Mesendoderm (in vitro differentiated cells): ENCODE measurements around the gene IGFLR1.
A peak's percentile ranks its signal among the peaks of the same experiment; 100 is the strongest.

Experiments
- DNase-seq: peaks from one replicate; pipeline ENCODE4 v3.0.0; 2013
- H2AK5ac ChIP-seq: 2 replicates; pipeline ENCODE4 v1.6.1; 2013; ENCODE audit warnings: low read length, inconsistent platforms
- H2BK120ac ChIP-seq: 2 replicates; pipeline ENCODE4 v1.6.1; 2013; ENCODE audit warnings: low read depth, mild to moderate bottlenecking, low read length, moderate library complexity, mixed read lengths
- H2BK15ac ChIP-seq: replicated peaks from 2 replicates; pipeline ENCODE4 v1.6.1; 2013; ENCODE audit warnings: low read depth, mild to moderate bottlenecking, moderate library complexity
- H2BK5ac ChIP-seq: 2 replicates; pipeline ENCODE4 v1.6.1; 2013; ENCODE audit warnings: low read length, inconsistent platforms
- H3K18ac ChIP-seq: 2 replicates; pipeline ENCODE4 v1.6.1; 2013; ENCODE audit warnings: mild to moderate bottlenecking, low read length, mixed read lengths
- H3K23ac ChIP-seq: one replicate; pipeline ENCODE4 v1.6.1; 2013; ENCODE audit warnings: low read length
- H3K27ac ChIP-seq: 2 replicates; pipeline ENCODE4 v1.5.1; 2013; ENCODE audit warnings: low read depth, mild to moderate bottlenecking, inconsistent platforms, low read length, moderate library complexity
- H3K27me3 ChIP-seq: 2 replicates; pipeline ENCODE4 v1.6.1; 2013; ENCODE audit warnings: low read length, control low read depth, mild to moderate bottlenecking, inconsistent platforms; ENCODE audit not compliant: insufficient read depth, poor library complexity
- H3K36me3 ChIP-seq: 2 replicates; pipeline ENCODE4 v1.6.1; 2013; ENCODE audit warnings: low read length, inconsistent platforms; ENCODE audit not compliant: control insufficient read depth, insufficient read depth
- H3K4ac ChIP-seq: one replicate; pipeline ENCODE4 v1.6.1; 2013; ENCODE audit warnings: low read depth, mild to moderate bottlenecking, low read length, moderate library complexity
- H3K4me1 ChIP-seq: 2 replicates; pipeline ENCODE4 v1.6.1; 2013; ENCODE audit warnings: low read depth, low read length, inconsistent platforms; ENCODE audit not compliant: control insufficient read depth
- H3K4me2 ChIP-seq: 2 replicates; pipeline ENCODE4 v1.6.1; 2013; ENCODE audit warnings: low read length
- H3K4me3 ChIP-seq: 2 replicates; pipeline ENCODE4 v1.5.1; 2013; ENCODE audit warnings: mild to moderate bottlenecking, low read length
- H3K56ac ChIP-seq: one replicate; pipeline ENCODE4 v1.6.1; 2013; ENCODE audit warnings: low read length
- H3K79me1 ChIP-seq: 2 replicates; pipeline ENCODE4 v1.6.1; 2013; ENCODE audit warnings: low read length, inconsistent platforms
- H3K79me2 ChIP-seq: 2 replicates; pipeline ENCODE4 v1.6.1; 2013; ENCODE audit warnings: mild to moderate bottlenecking, low read length; ENCODE audit not compliant: control insufficient read depth, insufficient read depth
- H3K9ac ChIP-seq: 2 replicates; pipeline ENCODE4 v1.6.1; 2013; ENCODE audit warnings: low read length, inconsistent platforms
- H4K5ac ChIP-seq: one replicate; pipeline ENCODE4 v1.6.1; 2013; ENCODE audit warnings: low read length
- H4K8ac ChIP-seq: one replicate; pipeline ENCODE4 v1.6.1; 2013; ENCODE audit warnings: low read depth, mild to moderate bottlenecking, control low read depth, low read length, moderate library complexity
- WGBS: extraction: QIAGEN DNeasy Blood & Tissue Kit; methylation state at CpG from one replicate; pipeline ENCODE4 v1.1.7; 2013; ENCODE audit warnings: low lambda C conversion rate, missing lambda C conversion rate; ENCODE audit not compliant: insufficient coverage; ENCODE audit errors: extremely low coverage; 5-methylcytosine and 5-hydroxymethylcytosine counted together

Gene IGFLR1

DNA sequence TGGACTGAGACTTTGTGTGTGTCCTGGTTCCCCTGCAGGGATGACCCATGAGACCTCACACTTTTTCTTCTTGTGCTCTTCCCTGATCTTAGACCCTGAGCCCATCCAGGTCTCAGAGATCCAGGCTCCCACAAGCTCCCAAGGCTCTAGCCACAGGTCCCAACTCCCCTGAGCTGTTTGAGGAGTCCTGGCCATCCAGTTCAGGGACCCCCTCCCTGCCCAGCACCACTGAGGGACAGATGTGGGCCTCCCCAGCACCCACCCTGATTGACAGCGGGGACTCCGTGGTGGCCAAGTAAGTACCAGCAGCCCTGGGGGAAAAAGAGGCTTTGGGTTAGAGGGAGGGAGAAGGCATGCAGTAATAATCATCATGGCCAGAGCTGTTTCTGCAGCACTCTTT lies 17.4 kb upstream of the IGFLR1 start:
- Histone ChIP-seq H3K79me2 (peaks cover 4% of the 10 kb centered on the region), H3K27me3 (no peaks in the 10 kb centered on the region), H4K8ac (no peak overlapping the region), H3K27ac (no peak overlapping the region), H3K56ac (no peak overlapping the region), H2BK5ac (no peak overlapping the region), H3K4me1 (no peaks in the 10 kb centered on the region), H2BK15ac (no peak overlapping the region), H2BK120ac (no peak overlapping the region), H2AK5ac (no peak overlapping the region), H3K23ac (no peak overlapping the region), H3K4me2 (no peak overlapping the region), H3K4ac (no peak overlapping the region), H3K4me3 (no peak overlapping the region), H3K18ac (no peak overlapping the region), H3K9ac (no peak overlapping the region), H3K79me1 (peaks cover 9% of the 10 kb centered on the region), H4K5ac (no peak overlapping the region), H3K36me3 (peaks cover 6% of the 10 kb centered on the region)
- WGBS, result no CpG with 5 or more reads among the region's 2 CpGs
- DNase-seq, result no peak

DNA sequence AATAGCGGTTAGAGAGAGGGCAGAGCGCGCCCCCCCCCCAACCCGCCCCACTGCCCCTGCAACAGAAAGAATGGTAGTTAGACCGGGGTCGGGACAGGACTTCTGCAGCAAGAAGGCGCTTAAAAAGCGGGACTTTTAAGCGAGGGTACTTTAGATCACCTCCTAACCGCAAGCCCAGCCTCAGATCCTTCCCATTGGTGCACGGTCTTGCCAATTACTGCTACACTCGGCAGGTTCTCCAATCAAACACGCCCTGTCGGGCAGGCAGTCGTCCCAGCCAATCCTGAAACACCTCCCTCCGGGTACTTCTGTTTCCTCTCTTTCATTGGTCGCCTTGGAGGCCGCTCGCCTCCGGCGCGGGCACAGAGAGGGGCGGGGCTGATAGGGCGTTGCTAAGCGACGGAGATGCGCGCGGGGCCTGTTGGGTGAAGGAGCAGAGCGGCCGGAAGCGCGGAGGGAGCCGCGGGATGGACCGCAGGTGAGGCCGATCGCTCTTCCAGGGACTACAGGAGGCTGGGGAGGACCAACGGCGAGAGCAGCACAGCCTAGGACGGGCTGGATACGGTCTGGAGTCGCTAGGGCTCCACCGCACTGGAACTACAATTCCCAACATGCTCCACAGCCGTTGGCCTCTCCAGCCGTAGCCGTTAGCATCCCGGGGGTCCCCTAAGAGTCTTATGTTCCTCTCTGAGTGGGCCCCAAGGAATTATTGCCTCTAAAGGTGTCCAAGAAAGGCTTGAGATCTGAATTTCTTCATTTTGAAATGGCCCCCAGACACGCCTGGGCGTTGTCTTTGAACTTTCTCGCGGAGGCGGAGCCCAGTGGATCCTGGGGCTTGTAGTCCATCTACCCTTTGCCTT lies 15.7 kb upstream of the IGFLR1 start, which contains the start of gene PROSER3:
Gene PROSER3, plus strand, starts transcription at position 428 of the 860 bp plus-strand sequence. Its CDS starts 40 bp downstream, at position 468.
- H4K8ac ChIP-seq, result peak within 1 kb of the TSS; percentile 39
- H3K27me3 ChIP-seq, result no peaks in the 10 kb centered on the region
- H3K4me1 ChIP-seq, result no peaks in the 10 kb centered on the region
- no peak within 1 kb of the TSS for H3K23ac ChIP-seq
- peak within 1 kb of the TSS; percentile 73 for H3K18ac ChIP-seq
- H3K9ac ChIP-seq, result peak within 1 kb of the TSS; percentile 94
- H3K79me1 ChIP-seq, result peaks cover 9% of the 10 kb centered on the region
- H3K56ac ChIP-seq, result peak within 1 kb of the TSS; percentile 99
- peaks cover 6% of the 10 kb centered on the region for H3K36me3 ChIP-seq
- peak within 1 kb of the TSS; percentile 87 for H3K27ac ChIP-seq
- H2AK5ac ChIP-seq, result no peak within 1 kb of the TSS
- peak within 1 kb of the TSS; percentile 58 for H3K4me2 ChIP-seq
- peak; percentile 100 for DNase-seq
- no peak within 1 kb of the TSS for H2BK120ac ChIP-seq
- H2BK15ac ChIP-seq, result no peak within 1 kb of the TSS
- H2BK5ac ChIP-seq, result peak within 1 kb of the TSS; percentile 75
- no peak within 1 kb of the TSS for H4K5ac ChIP-seq
- peak within 1 kb of the TSS; percentile 93 for H3K4me3 ChIP-seq
- peak within 1 kb of the TSS; percentile 90 for H3K4ac ChIP-seq
- WGBS, result no CpG with 5 or more reads among the region's 53 CpGs
- peaks cover 4% of the 10 kb centered on the region for H3K79me2 ChIP-seq

DNA sequence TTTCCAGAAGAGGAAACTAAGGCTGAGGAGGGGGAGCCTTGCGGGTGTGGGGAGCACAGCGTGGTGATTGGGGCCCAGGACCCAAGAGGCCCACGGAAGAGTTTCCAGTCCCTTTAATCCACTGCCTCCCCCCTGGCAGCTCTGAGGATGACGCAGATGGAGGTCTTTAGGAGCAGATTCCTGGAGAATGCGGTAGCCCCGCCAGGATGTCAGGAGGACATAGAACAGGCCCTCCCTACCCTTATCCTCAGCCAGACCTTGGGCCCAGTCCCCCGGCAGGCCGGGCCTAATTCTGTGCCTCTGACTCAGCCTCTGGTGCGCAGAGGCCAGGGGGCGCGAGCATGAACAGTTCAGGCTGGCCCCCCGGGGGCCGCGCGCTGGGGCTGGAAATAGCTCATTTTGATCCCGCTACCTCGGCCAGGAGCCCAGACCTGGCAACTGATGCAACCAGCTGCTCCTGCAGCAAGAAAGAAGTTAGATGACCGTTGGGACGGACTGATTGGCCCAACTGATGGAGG lies 15.0 kb upstream of the IGFLR1 start:
- Histone ChIP-seq H4K8ac (peak overlapping the region; percentile 39), H3K4ac (peak overlapping the region; percentile 82), H2BK15ac (no peak overlapping the region), H3K9ac (peak overlapping the region; percentile 75), H3K18ac (peak overlapping the region; percentile 73), H3K23ac (no peak overlapping the region), H3K79me2 (peaks cover 4% of the 10 kb centered on the region), H3K4me1 (no peaks in the 10 kb centered on the region), H2AK5ac (no peak overlapping the region), H3K27ac (peak overlapping the region; percentile 87), H3K4me3 (peak overlapping the region; percentile 16), H3K56ac (peak overlapping the region; percentile 88), H3K27me3 (no peaks in the 10 kb centered on the region), H4K5ac (no peak overlapping the region), H3K79me1 (peaks cover 9% of the 10 kb centered on the region), H2BK5ac (no peak overlapping the region), H3K4me2 (peak overlapping the region; percentile 54), H2BK120ac (no peak overlapping the region), H3K36me3 (peaks cover 6% of the 10 kb centered on the region)
- WGBS, result no CpG with 5 or more reads among the region's 19 CpGs
- peak; percentile 90 for DNase-seq

DNA sequence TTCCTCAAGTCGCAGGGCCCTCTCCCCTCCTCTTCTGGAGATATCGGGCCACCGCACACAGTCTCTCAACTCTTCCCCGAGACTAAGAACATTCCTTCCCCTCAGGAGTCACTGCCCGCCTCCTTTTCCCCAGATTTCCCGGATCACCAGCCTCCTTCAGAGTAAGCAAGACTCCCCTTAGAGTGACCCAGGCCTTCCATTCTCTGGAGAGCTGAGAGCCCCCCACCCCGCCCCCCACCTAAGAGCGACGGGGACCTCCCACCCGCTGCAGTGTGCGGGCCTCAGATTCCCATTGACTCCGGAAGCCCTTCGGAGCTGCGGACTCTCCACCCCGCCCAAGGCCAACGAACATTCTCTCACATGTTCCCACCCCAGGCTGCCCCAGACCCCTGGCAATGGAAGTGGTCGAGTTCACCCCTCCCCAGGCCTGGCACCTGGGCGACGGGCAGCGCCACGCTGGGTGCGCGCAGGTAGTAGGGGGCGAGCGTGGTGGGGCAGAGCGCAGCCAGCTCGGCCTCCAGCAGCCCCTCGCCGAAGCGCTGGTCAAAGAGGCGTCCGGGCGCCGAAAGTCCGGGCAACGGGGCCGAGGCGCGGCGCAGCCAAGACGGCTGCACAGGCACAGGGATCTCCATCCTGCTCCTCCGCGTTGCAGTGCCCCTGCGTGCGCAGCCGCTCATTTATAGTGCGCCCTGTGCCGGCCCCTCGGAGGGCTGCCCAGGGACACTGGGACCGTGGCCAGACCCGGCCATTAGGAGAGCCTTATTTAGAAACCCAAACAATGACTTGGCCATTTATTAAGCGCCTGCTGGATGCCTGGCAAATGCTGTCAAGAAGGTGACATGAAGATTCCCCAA lies 14.4 kb upstream of the IGFLR1 start, which contains the start of gene HSPB6:
Gene HSPB6, minus strand, starts transcription at position 653 of the 854 bp plus-strand sequence. Its CDS starts 21 bp downstream, at position 632.
- peak within 1 kb of the TSS; percentile 73 for H3K18ac ChIP-seq
- no CpG with 5 or more reads among the region's 52 CpGs for WGBS
- peaks cover 4% of the 10 kb centered on the region for H3K79me2 ChIP-seq
- no peak within 1 kb of the TSS for H4K5ac ChIP-seq
- no peak within 1 kb of the TSS for H2AK5ac ChIP-seq
- H2BK120ac ChIP-seq, result no peak within 1 kb of the TSS
- peak within 1 kb of the TSS; percentile 75 for H3K9ac ChIP-seq
- H3K4me1 ChIP-seq, result no peaks in the 10 kb centered on the region
- peak within 1 kb of the TSS; percentile 20 for H3K4me3 ChIP-seq
- H3K23ac ChIP-seq, result peak within 1 kb of the TSS; percentile 83
- no peak within 1 kb of the TSS for H2BK5ac ChIP-seq
- peak within 1 kb of the TSS; percentile 39 for H4K8ac ChIP-seq
- peaks cover 4% of the 10 kb centered on the region for H3K36me3 ChIP-seq
- no peaks in the 10 kb centered on the region for H3K27me3 ChIP-seq
- peaks cover 9% of the 10 kb centered on the region for H3K79me1 ChIP-seq
- peak within 1 kb of the TSS; percentile 87 for H3K27ac ChIP-seq
- H3K56ac ChIP-seq, result peak within 1 kb of the TSS; percentile 88
- no peak within 1 kb of the TSS for H2BK15ac ChIP-seq
- peak within 1 kb of the TSS; percentile 82 for H3K4ac ChIP-seq
- H3K4me2 ChIP-seq, result peak within 1 kb of the TSS; percentile 90
- peak; percentile 65 for DNase-seq

DNA sequence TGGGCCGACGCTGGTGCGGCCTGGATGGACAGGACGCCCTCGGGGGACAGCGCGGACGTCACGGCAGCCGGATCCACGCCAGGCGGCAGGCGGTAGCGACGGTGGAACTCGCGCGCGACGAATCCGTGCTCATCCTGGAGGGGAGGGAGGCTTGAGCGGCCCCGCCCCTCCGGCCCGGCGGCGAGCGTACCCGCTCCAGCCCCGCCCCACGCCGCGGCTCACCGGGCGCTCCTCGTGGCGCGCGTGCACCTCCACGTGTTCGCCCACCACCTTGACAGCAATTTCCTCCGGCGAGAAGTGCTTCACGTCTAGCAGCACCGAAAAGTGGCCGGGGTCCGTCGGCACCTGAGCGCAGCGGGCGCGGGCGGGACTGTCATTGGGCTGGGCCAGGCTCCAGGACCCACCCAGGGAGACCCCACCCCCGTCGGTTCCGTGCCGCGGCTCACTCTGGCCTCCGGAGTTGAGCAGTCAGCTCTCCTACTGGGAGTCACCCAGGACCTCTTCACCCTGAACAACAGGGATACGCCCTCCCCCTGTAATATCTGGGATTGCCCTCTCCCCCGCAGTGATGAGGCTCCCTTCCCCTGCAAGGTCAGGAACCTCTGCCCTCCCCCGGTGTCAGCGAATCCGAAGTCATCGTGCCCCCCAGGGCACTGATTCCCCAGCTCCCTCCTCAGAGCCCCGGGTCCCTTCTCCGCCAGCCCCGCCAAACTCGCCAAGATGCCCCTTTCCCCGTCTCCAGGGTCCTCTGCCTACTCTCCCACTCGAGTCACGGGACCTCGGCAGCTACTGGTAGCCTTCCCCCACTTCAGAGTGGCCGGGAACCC lies 13.5 kb upstream of the IGFLR1 start:
- Histone ChIP-seq H3K4me1 (no peaks in the 10 kb centered on the region), H3K18ac (no peak overlapping the region), H2BK5ac (no peak overlapping the region), H2AK5ac (no peak overlapping the region), H3K9ac (peak overlapping the region; percentile 75), H2BK15ac (no peak overlapping the region), H3K79me2 (peaks cover 4% of the 10 kb centered on the region), H3K79me1 (peaks cover 9% of the 10 kb centered on the region), H3K27ac (no peak overlapping the region), H3K4me3 (peak overlapping the region; percentile 20), H3K27me3 (no peaks in the 10 kb centered on the region), H3K4ac (peak overlapping the region; percentile 60), H3K36me3 (peaks cover 2% of the 10 kb centered on the region), H4K8ac (no peak overlapping the region), H3K23ac (peak overlapping the region; percentile 83), H3K56ac (peak overlapping the region; percentile 91), H4K5ac (no peak overlapping the region), H2BK120ac (no peak overlapping the region), H3K4me2 (peak overlapping the region; percentile 90)
- WGBS, result no CpG with 5 or more reads among the region's 74 CpGs
- DNase-seq, result no peak
